Measurements from ENCODE around the gene CNTNAP2. TPM values are rescaled to one million over a fixed set of nuclear protein-coding genes. Genes with fewer than 3 reads are reported as not detected.
A peak's percentile ranks its signal among the peaks of the same experiment; 100 is the strongest.

Gene CNTNAP2
- total and polyA plus RNA-seq, 2 of the 8 experiments (the other 6 are each of a cell fraction or from before 2014, with no cell fraction given), result 27.9 to 71.0 TPM

DNA sequence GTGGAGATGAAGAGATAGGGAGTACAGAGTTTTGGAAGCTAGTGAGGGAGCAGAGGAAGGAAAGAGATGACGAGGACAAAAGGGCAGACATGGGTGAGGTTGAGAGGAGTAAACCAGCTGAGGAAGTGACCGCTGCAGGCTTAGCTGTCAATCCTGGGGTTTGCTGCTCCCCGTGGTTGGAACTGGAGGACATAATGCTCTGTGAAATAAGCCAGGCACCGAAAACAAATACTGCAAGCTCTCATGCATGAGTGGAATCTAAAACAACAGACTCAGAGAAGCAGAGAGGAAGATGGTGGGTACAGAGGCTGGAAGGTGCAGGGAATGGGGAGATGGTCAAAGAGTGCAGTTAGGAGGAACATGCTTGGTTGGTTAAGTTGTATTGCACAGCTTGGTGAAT is 1991.8 kb downstream of the CNTNAP2 start:
- Histone ChIP-seq H3K23me2 (ENCODE audit: low read depth, low read length) (no peaks in the 10 kb centered on the region), H3K18ac (ENCODE audit: extremely low read depth, low read length) (no peak overlapping the region), H3K27ac (ENCODE audit: low read depth, low read length) (no peak overlapping the region), H2BK12ac (ENCODE audit: low read depth, low read length) (peak overlapping the region; percentile 40; the same call in 1 of the 2 replicates), H3K79me1 (ENCODE audit: low read depth, low read length) (no peaks in the 10 kb centered on the region), H2BK120ac (replicated peaks; ENCODE audit: low read depth, low read length) (no peak overlapping the region), H3K4me1 (replicated peaks in 1 of 4; ENCODE audit: control insufficient read depth in 3 of 4, insufficient read depth in 4 of 4, low read length in 3 of 4) (peaks cover 3 to 10% (median 6%) of the 10 kb centered on the region in 4 experiments; a peak in 6 of 7 replicates), H3K27me3 (replicated peaks in 1 of 4; ENCODE audit: control insufficient read depth in 3 of 4, extremely low read depth in 1 of 4, insufficient read depth in 3 of 4, low read length in 3 of 4) (no peaks in the 10 kb centered on the region), H2BK15ac (ENCODE audit: low read length) (no peak overlapping the region), H4K91ac (replicated peaks; ENCODE audit: insufficient read length, low read length) (peak overlapping the region; percentile 67), H4K20me1 (replicated peaks in 1 of 2; ENCODE audit: control insufficient read depth in 1 of 2, insufficient read depth in 2 of 2, low read length in 2 of 2) (no peaks in the 10 kb centered on the region), H2AK5ac (ENCODE audit: low read depth, low read length) (no peak overlapping the region), H3K4me2 (ENCODE audit: insufficient read depth in 1 of 2, low read depth in 2 of 2, low read length in 2 of 2) (no peak overlapping the region), H3K4me3 (ENCODE audit: extremely low read depth in 1 of 4, insufficient read depth in 2 of 4, low read depth in 3 of 4, low read length in 4 of 4) (no peak overlapping the region), H3K9me3 (ENCODE audit: insufficient read depth in 2 of 2, low read depth in 1 of 2, low read length in 1 of 2) (no peaks in the 10 kb centered on the region), H4K5ac (ENCODE audit: insufficient read length, low read depth, low read length) (no peak overlapping the region), H3K9ac (replicated peaks in 1 of 4; ENCODE audit: extremely low read depth in 1 of 4, low read depth in 3 of 4, low read length in 3 of 4) (no peak overlapping the region), H3K4ac (replicated peaks; ENCODE audit: insufficient read length, low read depth, low read length) (peak overlapping the region; percentile 8), H3K79me2 (ENCODE audit: control insufficient read depth in 1 of 2, insufficient read depth in 2 of 2, low read length in 2 of 2) (no peaks in the 10 kb centered on the region), H2BK5ac (ENCODE audit: low read depth, low read length) (peak overlapping the region; percentile 35; the same call in 1 of the 2 replicates), H3K56ac (replicated peaks; ENCODE audit: insufficient read length, low read depth, low read length) (no peak overlapping the region), H3K14ac (ENCODE audit: insufficient read length) (no peak overlapping the region), H2AFZ (ENCODE audit: low read length) (no peak overlapping the region; the same call in 1 of the 2 replicates), H3K36me3 (ENCODE audit: control insufficient read depth in 2 of 4, insufficient read depth in 4 of 4, low read length in 3 of 4) (no peaks in the 10 kb centered on the region), H4K8ac (ENCODE audit: extremely low read depth, insufficient read depth, low read length) (no peak overlapping the region), H2BK20ac (ENCODE audit: low read length) (peak overlapping the region; percentile 35; the same call in 1 of the 2 replicates), H3K23ac (ENCODE audit: insufficient read length) (no peak overlapping the region)
- DNase-seq (ENCODE audit: low read depth in 1 of 2, low spot score in 2 of 2), result no peak
- POLR2A ChIA-PET (ENCODE audit: partially characterized antibody), result no interaction called here
- no peak for FAIRE-seq
- 80% methylated on average over 4 of the region's 4 CpGs; no CpG with 5 or more reads in 1 of the 2 experiments for WGBS, 2 experiments (ENCODE audit: extremely low coverage in 1 of 2, insufficient coverage in 1 of 2, insufficient read length in 1 of 2, insufficient replicate concordance in 2 of 2, low coverage in 1 of 2, low lambda C conversion rate in 2 of 2, missing lambda C conversion rate in 1 of 2)
- CTCF ChIA-PET (ENCODE audit: partially characterized antibody), result interaction anchor here (0.7 to 3.1 kb wide), 5 partner anchors 12 to 134 kb away, joined by 3 to 11 read pairs (median 7); no protein-coding TSS in a partner anchor
- TF ChIP-seq SIX5 (IDR thresholded peaks at IDR 0.05; ENCODE audit: low read depth, low read length) (no peak), TAF1 (IDR thresholded peaks at IDR 0.05; ENCODE audit: low read depth, low read length) (no peak), GTF2F1 (IDR thresholded peaks at IDR 0.05; ENCODE audit: borderline replicate concordance, low read depth, low read length) (no peak), FOSL1 (IDR thresholded peaks at IDR 0.05; ENCODE audit: insufficient read depth, low read depth, low read length) (no peak), RNF2 (IDR thresholded peaks at IDR 0.05; ENCODE audit: borderline replicate concordance, low read depth, low read length, missing control alignments, poor library complexity, severe bottlenecking) (no peak), HDAC6 (IDR thresholded peaks at IDR 0.05; ENCODE audit: low read depth, low read length) (no peak), SIN3A (conservative IDR thresholded peaks at IDR 0.05 in 1 of 2, IDR thresholded peaks at IDR 0.05 in 1 of 2; ENCODE audit: low read depth in 1 of 2, low read length in 2 of 2) (no peak), SIRT6 (IDR thresholded peaks at IDR 0.05; ENCODE audit: low read length) (no peak), RAD21 (IDR thresholded peaks at IDR 0.05 in 1 of 2, conservative IDR thresholded peaks at IDR 0.05 in 1 of 2; ENCODE audit: low read depth in 2 of 2, low read length in 2 of 2) (no peak), JUND (IDR thresholded peaks at IDR 0.05; ENCODE audit: low read length) (no peak), BRCA1 (IDR thresholded peaks at IDR 0.05; ENCODE audit: low read depth, low read length) (no peak), CHD1 (IDR thresholded peaks at IDR 0.05; ENCODE audit: low read depth, low read length) (no peak), HDAC2 (IDR thresholded peaks at IDR 0.05; ENCODE audit: borderline replicate concordance in 1 of 2, low read depth in 2 of 2, low read length in 2 of 2) (no peak), SP1 (IDR thresholded peaks at IDR 0.05; ENCODE audit: low read depth, low read length) (no peak)
